Esophagus muscularis mucosa (tissue), 3 donors: ENCODE results near the gene DNAL1.

Experiments
- CTCF ChIP-seq, 3 experiments: fragments of 200-600 bp in 2 of 3; fragments of 450-650 bp in 1 of 3; sonication (generic) in 2 of 3; IDR thresholded peaks; one replicate each; pipeline ENCODE4 v1.5.1; 2017 to 2019; ENCODE audit warnings: antibody characterized with exemption in 3 of 3, mild to moderate bottlenecking in 2 of 3, moderate library complexity in 1 of 3
- POLR2AphosphoS5 ChIP-seq, 2 donors: sonication (generic); formaldehyde crosslinking; IDR thresholded peaks; one replicate each; pipeline ENCODE4 v1.6.1; 2017; ENCODE audit warnings: antibody characterized with exemption in 2 of 2

GRCh38 chr14:73625706-73626105 is 19.1 kb upstream of the DNAL1 start:
- TF ChIP-seq CTCF (IDR thresholded peaks at IDR 0.05) (no peak), POLR2AphosphoS5 (IDR thresholded peaks at IDR 0.05) (no peak)
